Mesenchymal stem cell (in vitro differentiated cells and primary cell): Measurements from ENCODE around the gene USP35.

ENCODE experiments used
- DNase-seq: peaks from one replicate; pipeline ENCODE4 v3.0.0-alpha.2; 2013
- H2AFZ ChIP-seq: one replicate; pipeline ENCODE4 v1.6.1; 2013; ENCODE audit warnings: low read depth, mild to moderate bottlenecking, control low read depth, inconsistent platforms, low read length, moderate library complexity
- H2AK5ac ChIP-seq: 2 replicates; pipeline ENCODE4 v1.6.1; 2013; ENCODE audit warnings: low read length, moderate library complexity, mild to moderate bottlenecking, inconsistent platforms; ENCODE audit not compliant: severe bottlenecking
- H2BK120ac ChIP-seq: one replicate; pipeline ENCODE4 v1.6.1; 2013; ENCODE audit warnings: low read depth, mild to moderate bottlenecking, inconsistent platforms, low read length, moderate library complexity
- H2BK12ac ChIP-seq, 2 experiments: one replicate each; pipeline ENCODE4 v1.6.1; 2013; ENCODE audit warnings: inconsistent platforms in 2 of 2, low read length in 2 of 2, mild to moderate bottlenecking in 2 of 2, moderate library complexity in 2 of 2, control low read depth in 1 of 2
- H2BK15ac ChIP-seq: one replicate; pipeline ENCODE4 v1.6.1; 2013; ENCODE audit warnings: mild to moderate bottlenecking, low read depth, inconsistent platforms; ENCODE audit not compliant: poor library complexity, severe bottlenecking
- H2BK5ac ChIP-seq: 2 replicates; pipeline ENCODE4 v1.6.1; 2013; ENCODE audit warnings: low read depth, mild to moderate bottlenecking, low read length, control low read depth, inconsistent platforms; ENCODE audit not compliant: poor library complexity, severe bottlenecking
- H3K14ac ChIP-seq, 2 experiments: one replicate each; pipeline ENCODE4 v1.6.1; 2013; ENCODE audit warnings: inconsistent platforms in 2 of 2, low read length in 2 of 2, control low read depth in 1 of 2, mild to moderate bottlenecking in 1 of 2, moderate library complexity in 1 of 2
- H3K18ac ChIP-seq, 2 experiments: one replicate each; pipeline ENCODE4 v1.6.1; 2013; ENCODE audit warnings: inconsistent platforms in 2 of 2, low read length in 2 of 2, control low read depth in 1 of 2, low read depth in 1 of 2, mild to moderate bottlenecking in 1 of 2
- H3K23ac ChIP-seq, 2 experiments: one replicate each; pipeline ENCODE4 v1.6.1; 2013; ENCODE audit warnings: inconsistent platforms in 2 of 2, low read length in 2 of 2, mild to moderate bottlenecking in 2 of 2, moderate library complexity in 2 of 2, control low read depth in 1 of 2
- H3K27ac ChIP-seq: 2 replicates; pipeline ENCODE4 v1.5.1; 2013; ENCODE audit warnings: mild to moderate bottlenecking, moderate library complexity, low read length, control low read depth, inconsistent platforms; ENCODE audit not compliant: poor library complexity, severe bottlenecking
- H3K27me3 ChIP-seq, 2 experiments: 2 replicates each; pipeline versions ENCODE4 v1.6.1 to v1.7.0; 2013; ENCODE audit warnings: low read length in 2 of 2, mild to moderate bottlenecking in 2 of 2, moderate library complexity in 2 of 2, control low read depth in 1 of 2, inconsistent platforms in 1 of 2; ENCODE audit not compliant: control insufficient read depth in 1 of 2, insufficient read depth in 1 of 2
- H3K36me3 ChIP-seq, 2 experiments: 2 replicates each; pipeline versions ENCODE4 v1.6.1 to v1.7.0; 2013; ENCODE audit warnings: low read length in 2 of 2, control low read depth in 1 of 2, inconsistent platforms in 1 of 2, low read depth in 1 of 2, mild to moderate bottlenecking in 1 of 2; ENCODE audit not compliant: insufficient read depth in 2 of 2, control insufficient read depth in 1 of 2
- H3K4ac ChIP-seq, 2 experiments: one replicate each; pipeline ENCODE4 v1.6.1; 2013; ENCODE audit warnings: inconsistent platforms in 2 of 2, low read length in 2 of 2, mild to moderate bottlenecking in 2 of 2, moderate library complexity in 2 of 2, control low read depth in 1 of 2, low read depth in 1 of 2
- H3K4me1 ChIP-seq: 2 replicates; pipeline ENCODE4 v1.6.1; 2013; ENCODE audit warnings: low read depth, low read length, control low read depth; ENCODE audit not compliant: control insufficient read depth, insufficient read depth
- H3K4me2 ChIP-seq: 2 replicates; pipeline ENCODE4 v1.6.1; 2013; ENCODE audit warnings: low read length, mild to moderate bottlenecking, inconsistent platforms; ENCODE audit not compliant: poor library complexity, severe bottlenecking
- H3K4me3 ChIP-seq, 2 experiments: 2 replicates each; pipeline versions ENCODE4 v1.5.1 to v1.7.0; 2013; ENCODE audit warnings: low read length in 2 of 2, mild to moderate bottlenecking in 2 of 2, control low read depth in 1 of 2, low read depth in 1 of 2; ENCODE audit not compliant: insufficient read depth in 1 of 2
- H3K79me1 ChIP-seq: replicated peaks from 2 replicates; pipeline ENCODE4 v1.6.1; 2013; ENCODE audit warnings: mild to moderate bottlenecking, control low read depth, low read length, inconsistent platforms; ENCODE audit not compliant: poor library complexity, severe bottlenecking
- H3K9ac ChIP-seq: 2 replicates; pipeline ENCODE4 v1.7.0; 2013; ENCODE audit warnings: mild to moderate bottlenecking, low read length, moderate library complexity
- H3K9me3 ChIP-seq: 2 replicates; pipeline ENCODE4 v1.7.0; 2013; ENCODE audit warnings: mild to moderate bottlenecking, low read length; ENCODE audit not compliant: control insufficient read depth
- H4K8ac ChIP-seq: one replicate; pipeline ENCODE4 v1.6.1; 2013; ENCODE audit warnings: inconsistent platforms, mild to moderate bottlenecking, low read length, moderate library complexity
- H4K91ac ChIP-seq: one replicate; pipeline ENCODE4 v1.6.1; 2013; ENCODE audit warnings: mild to moderate bottlenecking, low read length, inconsistent platforms
- WGBS: methylation state at CpG from one replicate; pipeline ENCODE4 v1.1.7; 2013; ENCODE audit warnings: mixed read lengths; 5-methylcytosine and 5-hydroxymethylcytosine counted together

USP35 gene

DNA sequence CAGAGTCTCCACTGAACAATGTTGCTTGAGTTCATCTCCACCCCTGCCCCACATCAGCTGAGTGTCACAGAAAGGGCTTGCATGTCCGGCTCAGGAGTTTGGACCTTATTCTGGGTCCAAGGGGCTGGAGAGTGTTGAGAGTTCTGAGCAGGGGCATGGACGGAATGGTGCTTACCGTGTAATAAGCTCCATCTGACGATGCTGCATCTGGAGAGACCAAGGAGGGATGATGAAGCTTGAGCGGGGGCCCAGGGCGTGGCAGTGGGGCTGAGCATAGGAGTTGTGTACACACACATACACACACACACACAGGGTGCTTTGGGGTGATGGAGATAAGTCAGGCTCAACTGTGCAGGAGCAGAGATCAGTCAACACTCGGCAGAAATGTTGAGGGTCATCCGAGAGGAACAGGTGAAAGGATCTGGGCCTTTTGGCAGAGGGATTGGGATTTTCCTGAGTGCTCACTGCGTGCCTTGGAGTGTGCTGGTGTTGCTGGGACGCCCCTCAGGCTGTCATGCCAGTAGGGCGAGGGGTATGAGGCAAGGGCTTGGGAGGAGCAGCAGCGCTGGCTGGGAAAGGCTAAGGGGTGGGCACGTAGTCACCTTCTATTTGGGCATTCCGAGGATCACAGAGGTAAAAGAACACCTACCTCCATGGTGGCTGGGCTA, 2.3 kb downstream of the USP35 start:
- Histone ChIP-seq H3K4me1 (peaks cover 34% of the 10 kb centered on the region), H3K14ac (no peak overlapping the region), H3K9me3 (no peaks in the 10 kb centered on the region), H3K4me3 (peak overlapping the region in 1 of 2 experiments; percentile 95), H4K91ac (no peak overlapping the region), H2BK120ac (no peak overlapping the region), H2BK12ac (no peak overlapping the region), H2AFZ (no peak overlapping the region), H3K27me3 (no peaks in the 10 kb centered on the region), H3K36me3 (peaks cover 14 to 22% of the 10 kb centered on the region in 2 experiments), H3K4me2 (no peak overlapping the region), H2BK15ac (no peak overlapping the region), H3K9ac (peak overlapping the region; percentile 89), H3K4ac (no peak overlapping the region), H3K23ac (peak overlapping the region in 1 of 2 experiments; percentile 79), H3K18ac (no peak overlapping the region), H3K27ac (no peak overlapping the region), H2AK5ac (no peak overlapping the region), H3K79me1 (peaks cover 47% of the 10 kb centered on the region), H4K8ac (peak overlapping the region; percentile 50), H2BK5ac (no peak overlapping the region)
- no peak for DNase-seq
- WGBS = 94% methylated on average over 12 of the region's 14 CpGs

DNA sequence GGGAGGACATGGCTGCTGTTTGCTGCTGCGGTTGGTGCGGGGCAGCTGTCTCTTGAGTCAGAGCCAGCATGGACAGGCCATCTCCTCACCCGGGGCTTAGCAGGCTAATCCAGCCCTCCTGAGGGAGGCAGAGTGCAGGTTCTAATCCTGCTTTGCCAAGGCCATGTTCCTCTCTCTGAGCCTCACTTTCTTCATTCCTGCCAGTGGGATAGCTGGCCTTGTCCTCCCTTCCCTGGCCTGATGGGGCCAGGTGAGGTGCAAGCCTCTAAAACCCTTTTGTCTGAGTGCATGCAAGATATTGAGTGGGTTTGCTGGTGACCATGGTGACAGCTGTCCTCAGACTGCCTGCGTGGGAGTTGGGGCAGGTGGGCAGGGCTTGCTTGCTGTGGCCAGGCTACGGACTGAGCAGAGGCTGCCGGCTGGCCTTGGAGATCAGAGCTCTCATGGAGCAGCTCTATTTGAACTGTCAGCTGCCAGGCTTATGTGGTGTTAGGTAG, 3.6 kb downstream of the USP35 start:
- Histone ChIP-seq H3K27me3 (no peaks in the 10 kb centered on the region), H3K79me1 (peaks cover 53% of the 10 kb centered on the region), H3K23ac (no peak overlapping the region), H3K4me3 (peak overlapping the region in 1 of 2 experiments; percentile 33), H2AFZ (no peak overlapping the region), H2BK15ac (no peak overlapping the region), H2BK5ac (no peak overlapping the region), H2AK5ac (no peak overlapping the region), H2BK120ac (no peak overlapping the region), H3K4me2 (no peak overlapping the region), H3K36me3 (peaks cover 12 to 33% of the 10 kb centered on the region in 2 experiments), H4K91ac (no peak overlapping the region), H3K18ac (no peak overlapping the region), H2BK12ac (peak overlapping the region in 1 of 2 experiments; percentile 23), H3K9me3 (no peaks in the 10 kb centered on the region), H3K27ac (no peak overlapping the region), H3K9ac (peak overlapping the region; percentile 75), H3K4ac (peak overlapping the region in 1 of 2 experiments; percentile 19), H3K4me1 (peaks cover 30% of the 10 kb centered on the region), H4K8ac (no peak overlapping the region), H3K14ac (peak overlapping the region in 1 of 2 experiments; percentile 41)
- WGBS = 90% methylated on average over 6 of the region's 6 CpGs
- DNase-seq = no peak

DNA sequence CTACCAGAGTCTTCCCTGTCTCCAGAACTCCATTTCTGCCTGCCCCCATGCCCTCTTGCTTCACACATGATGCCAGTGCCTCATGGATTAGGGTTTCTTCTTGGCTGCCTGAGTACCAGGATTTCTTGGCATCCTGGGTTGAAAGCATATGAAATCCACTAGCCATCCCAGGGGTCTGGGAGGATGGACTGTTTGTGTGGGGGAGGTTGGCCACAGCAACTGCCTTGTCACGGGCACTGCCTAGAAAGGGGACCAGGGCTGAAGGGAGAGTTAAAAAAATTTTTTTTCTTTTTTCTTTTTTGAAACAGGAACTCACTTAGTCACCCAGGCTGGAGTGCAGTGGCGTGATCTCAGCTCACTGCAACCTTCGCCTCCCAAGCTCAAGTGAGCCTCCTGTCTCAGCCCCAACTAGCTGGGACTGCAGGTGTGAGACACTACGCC, 4.2 kb downstream of the USP35 start:
- H3K4me3 ChIP-seq = peak overlapping the region in 1 of 2 experiments; percentile 33
- H2BK12ac ChIP-seq = no peak overlapping the region
- no peak overlapping the region for H3K14ac ChIP-seq
- H2BK120ac ChIP-seq = no peak overlapping the region
- no peaks in the 10 kb centered on the region for H3K9me3 ChIP-seq
- H3K36me3 ChIP-seq = peaks cover 18 to 36% of the 10 kb centered on the region in 2 experiments
- H3K27me3 ChIP-seq = no peaks in the 10 kb centered on the region
- no peak overlapping the region for H2AK5ac ChIP-seq
- no peak overlapping the region for H3K18ac ChIP-seq
- H3K79me1 ChIP-seq = peaks cover 58% of the 10 kb centered on the region
- no peak overlapping the region for H3K23ac ChIP-seq
- no peak overlapping the region for H2BK15ac ChIP-seq
- no peak overlapping the region for H3K27ac ChIP-seq
- H2BK5ac ChIP-seq = no peak overlapping the region
- H3K4me2 ChIP-seq = no peak overlapping the region
- no peak for DNase-seq
- peaks cover 24% of the 10 kb centered on the region for H3K4me1 ChIP-seq
- H3K4ac ChIP-seq = no peak overlapping the region
- H3K9ac ChIP-seq = peak overlapping the region; percentile 75
- 91% methylated on average over 3 of the region's 4 CpGs for WGBS
- no peak overlapping the region for H4K8ac ChIP-seq
- H4K91ac ChIP-seq = no peak overlapping the region
- no peak overlapping the region for H2AFZ ChIP-seq

DNA sequence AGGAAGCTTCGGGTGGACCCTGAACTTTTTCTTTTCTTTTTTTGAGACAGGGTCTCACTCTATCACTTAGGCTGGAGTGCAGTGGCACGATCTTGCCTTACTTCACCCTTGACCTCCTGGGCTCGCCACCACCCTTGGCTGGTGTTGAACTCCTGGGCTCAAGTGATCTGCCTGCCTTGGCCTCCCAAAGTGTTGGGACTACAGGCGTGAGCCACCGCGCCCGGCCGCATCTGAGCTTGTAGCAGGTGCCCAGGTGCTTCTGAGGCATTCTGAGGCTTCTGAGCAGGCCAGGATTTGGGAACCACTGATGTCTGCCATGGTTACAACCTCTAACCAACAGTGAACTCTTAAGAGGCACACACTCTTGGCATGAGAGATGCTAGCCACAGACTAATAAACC, 5.1 kb downstream of the USP35 start:
- H3K9ac ChIP-seq = peak overlapping the region; percentile 75
- H2AK5ac ChIP-seq = no peak overlapping the region
- H2BK5ac ChIP-seq = no peak overlapping the region
- no peaks in the 10 kb centered on the region for H3K9me3 ChIP-seq
- WGBS = 94% methylated on average over 8 of the region's 8 CpGs
- DNase-seq = no peak
- H3K18ac ChIP-seq = no peak overlapping the region
- peaks cover 24% of the 10 kb centered on the region for H3K4me1 ChIP-seq
- no peak overlapping the region for H3K4ac ChIP-seq
- no peak overlapping the region for H3K4me3 ChIP-seq
- no peak overlapping the region for H4K91ac ChIP-seq
- H2BK15ac ChIP-seq = no peak overlapping the region
- no peak overlapping the region for H2AFZ ChIP-seq
- no peak overlapping the region for H3K4me2 ChIP-seq
- H2BK12ac ChIP-seq = no peak overlapping the region
- H3K23ac ChIP-seq = no peak overlapping the region
- no peaks in the 10 kb centered on the region for H3K27me3 ChIP-seq
- peaks cover 27 to 43% of the 10 kb centered on the region in 2 experiments for H3K36me3 ChIP-seq
- no peak overlapping the region for H3K27ac ChIP-seq
- H3K79me1 ChIP-seq = peaks cover 62% of the 10 kb centered on the region
- H4K8ac ChIP-seq = no peak overlapping the region
- no peak overlapping the region for H3K14ac ChIP-seq
- H2BK120ac ChIP-seq = no peak overlapping the region
